HEK293 (cell line): ENCODE measurements around the gene OMD.

Experiments used
- CTCF ChIP-seq: fragments of 450-650 bp; formaldehyde crosslinking; IDR thresholded peaks from 2 replicates; pipeline ENCODE4 v1.5.1; 2016; ENCODE audit warnings: missing biosample characterization, missing genetic modification characterization
- ZNF239 ChIP-seq: fragments of 450-650 bp; formaldehyde crosslinking; IDR thresholded peaks from 2 replicates; pipeline ENCODE4 v1.5.1; 2016; ENCODE audit warnings: missing biosample characterization, missing genetic modification characterization
- ZNF26 ChIP-seq: fragments of 450-650 bp; formaldehyde crosslinking; IDR thresholded peaks from 2 replicates; pipeline ENCODE4 v1.5.1; 2016; ENCODE audit warnings: missing biosample characterization, missing genetic modification characterization
- ZNF529 ChIP-seq: fragments of 450-650 bp; formaldehyde crosslinking; IDR thresholded peaks from 2 replicates; pipeline ENCODE4 v1.5.1; 2017; ENCODE audit warnings: missing genetic modification characterization, missing biosample characterization; ENCODE audit not compliant: insufficient replicate concordance

- no peak for TF ChIP-seq ZNF239 (tag by site-specific recombination)
- no peak for TF ChIP-seq ZNF26
- TF ChIP-seq ZNF529 (tag by site-specific recombination) = no peak
- TF ChIP-seq CTCF (tag by site-specific recombination) = no peak
Observed at GRCh38 chr9:92455217-92455616, 30.9 kb upstream of the OMD start.
